Measurements from ENCODE around the gene TCF12.
A peak's percentile ranks its signal among the peaks of the same experiment; 100 is the strongest.

The TCF12 gene

GRCh38 chr15:56987286-56987685 lies 68.8 kb downstream of the TCF12 start:
- TF ChIP-seq GABPA (IDR thresholded peaks at IDR 0.05; ENCODE audit: low read depth) (no peak), CTCF (IDR thresholded peaks at IDR 0.05; ENCODE audit: insufficient read depth, low read length) (no peak), SPI1 (IDR thresholded peaks at IDR 0.05; ENCODE audit: borderline replicate concordance, low read depth) (no peak), POLR2AphosphoS5 (IDR thresholded peaks at IDR 0.05; ENCODE audit: low read depth) (no peak)
- TF ChIP-seq, protein P1, sequence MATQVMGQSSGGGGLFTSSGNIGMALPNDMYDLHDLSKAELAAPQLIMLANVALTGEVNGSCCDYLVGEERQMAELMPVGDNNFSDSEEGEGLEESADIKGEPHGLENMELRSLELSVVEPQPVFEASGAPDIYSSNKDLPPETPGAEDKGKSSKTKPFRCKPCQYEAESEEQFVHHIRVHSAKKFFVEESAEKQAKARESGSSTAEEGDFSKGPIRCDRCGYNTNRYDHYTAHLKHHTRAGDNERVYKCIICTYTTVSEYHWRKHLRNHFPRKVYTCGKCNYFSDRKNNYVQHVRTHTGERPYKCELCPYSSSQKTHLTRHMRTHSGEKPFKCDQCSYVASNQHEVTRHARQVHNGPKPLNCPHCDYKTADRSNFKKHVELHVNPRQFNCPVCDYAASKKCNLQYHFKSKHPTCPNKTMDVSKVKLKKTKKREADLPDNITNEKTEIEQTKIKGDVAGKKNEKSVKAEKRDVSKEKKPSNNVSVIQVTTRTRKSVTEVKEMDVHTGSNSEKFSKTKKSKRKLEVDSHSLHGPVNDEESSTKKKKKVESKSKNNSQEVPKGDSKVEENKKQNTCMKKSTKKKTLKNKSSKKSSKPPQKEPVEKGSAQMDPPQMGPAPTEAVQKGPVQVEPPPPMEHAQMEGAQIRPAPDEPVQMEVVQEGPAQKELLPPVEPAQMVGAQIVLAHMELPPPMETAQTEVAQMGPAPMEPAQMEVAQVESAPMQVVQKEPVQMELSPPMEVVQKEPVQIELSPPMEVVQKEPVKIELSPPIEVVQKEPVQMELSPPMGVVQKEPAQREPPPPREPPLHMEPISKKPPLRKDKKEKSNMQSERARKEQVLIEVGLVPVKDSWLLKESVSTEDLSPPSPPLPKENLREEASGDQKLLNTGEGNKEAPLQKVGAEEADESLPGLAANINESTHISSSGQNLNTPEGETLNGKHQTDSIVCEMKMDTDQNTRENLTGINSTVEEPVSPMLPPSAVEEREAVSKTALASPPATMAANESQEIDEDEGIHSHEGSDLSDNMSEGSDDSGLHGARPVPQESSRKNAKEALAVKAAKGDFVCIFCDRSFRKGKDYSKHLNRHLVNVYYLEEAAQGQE (IDR thresholded peaks at IDR 0.05; ENCODE audit: insufficient replicate concordance, low read depth), result no peak
- Histone ChIP-seq H3K27me3 (ENCODE audit: insufficient read depth, poor library complexity, severe bottlenecking) (no peaks in the 10 kb centered on the region), H3K4me3 (replicated peaks; ENCODE audit: insufficient read depth, low read length) (no peak overlapping the region), H3K27ac (replicated peaks) (no peak overlapping the region)
- no peak for DNase-seq (ENCODE audit: low read depth in 1 of 2, low spot score in 1 of 2)

- TF ChIP-seq POLR2AphosphoS5 (IDR thresholded peaks at IDR 0.05; ENCODE audit: low read depth), result no peak
- no peak overlapping the region for H3K4me3 ChIP-seq (replicated peaks; ENCODE audit: insufficient read depth, low read length)
- no peaks in the 10 kb centered on the region for H3K27me3 ChIP-seq (ENCODE audit: insufficient read depth, poor library complexity, severe bottlenecking)
- no peak overlapping the region for H3K27ac ChIP-seq (replicated peaks)
- DNase-seq (ENCODE audit: low read depth in 1 of 2, low spot score in 1 of 2), result no peak
These were observed 69.8 kb downstream of the TCF12 start for GRCh38 chr15:56988219-56988618.

DNA sequence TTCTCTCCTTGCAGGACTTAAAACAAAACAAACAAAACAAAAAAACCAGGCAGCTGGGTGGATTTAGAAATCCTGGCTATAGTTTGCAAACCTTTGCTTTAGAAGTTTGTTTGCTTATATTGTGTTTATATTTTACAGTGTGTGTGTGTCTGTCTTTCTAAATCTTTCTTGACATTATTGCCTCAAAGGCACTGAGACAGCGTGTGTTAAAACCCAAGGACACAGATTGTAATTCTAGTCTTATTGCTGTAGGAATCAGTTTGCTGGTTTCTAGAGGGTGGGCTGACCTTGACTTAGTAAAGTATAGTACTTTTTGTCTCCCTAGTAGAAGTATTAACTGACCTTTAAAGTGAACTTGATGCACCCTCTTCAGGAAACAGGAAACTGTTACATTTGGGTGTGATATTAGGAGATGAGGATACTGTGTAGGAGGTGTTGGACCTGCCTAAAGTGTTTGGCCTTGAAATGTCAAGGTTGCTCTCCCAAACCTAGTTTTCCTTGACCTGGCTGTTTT lies 71.0 kb downstream of the TCF12 start:
- TF ChIP-seq SPI1 (IDR thresholded peaks at IDR 0.05; ENCODE audit: borderline replicate concordance, low read depth), result no peak
- TF ChIP-seq GABPA (IDR thresholded peaks at IDR 0.05; ENCODE audit: low read depth), result no peak
- Histone ChIP-seq H3K27ac (replicated peaks) (no peak overlapping the region; the same call in 1 of the 2 replicates), H3K4me3 (replicated peaks; ENCODE audit: insufficient read depth, low read length) (no peak overlapping the region), H3K27me3 (ENCODE audit: insufficient read depth, poor library complexity, severe bottlenecking) (no peaks in the 10 kb centered on the region)
- DNase-seq (ENCODE audit: low read depth in 1 of 2, low spot score in 1 of 2), result no peak

DNA sequence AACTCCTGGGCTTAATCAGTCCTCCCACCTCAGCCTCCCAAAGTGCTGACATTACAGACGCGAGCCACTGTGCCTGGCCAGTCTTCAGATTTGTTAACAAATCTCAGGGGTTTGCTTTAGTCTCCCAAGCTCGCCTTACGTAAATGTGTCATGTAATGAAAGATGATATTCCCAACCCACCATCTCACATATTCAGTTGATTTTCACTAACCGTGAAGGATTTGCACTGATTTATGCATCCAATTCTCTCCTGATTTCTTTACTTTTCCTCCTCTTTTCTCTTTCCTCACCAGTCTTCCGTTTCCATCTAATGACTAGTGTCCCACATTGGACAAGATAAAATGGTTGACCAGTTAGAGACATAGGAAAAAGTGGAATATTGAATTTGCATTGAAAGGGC lies 72.6 kb downstream of the TCF12 start:
- TF ChIP-seq CTCF (IDR thresholded peaks at IDR 0.05; ENCODE audit: insufficient read depth, low read length) (no peak), POLR2AphosphoS5 (IDR thresholded peaks at IDR 0.05; ENCODE audit: low read depth) (no peak), SPI1 (IDR thresholded peaks at IDR 0.05; ENCODE audit: borderline replicate concordance, low read depth) (no peak), GABPA (IDR thresholded peaks at IDR 0.05; ENCODE audit: low read depth) (no peak)
- TF ChIP-seq, protein P1 (IDR thresholded peaks at IDR 0.05; ENCODE audit: insufficient replicate concordance, low read depth), result no peak
- no peaks in the 10 kb centered on the region for H3K27me3 ChIP-seq (ENCODE audit: insufficient read depth, poor library complexity, severe bottlenecking)
- DNase-seq (ENCODE audit: low read depth in 1 of 2, low spot score in 1 of 2), result no peak
- no peak overlapping the region for H3K4me3 ChIP-seq (replicated peaks; ENCODE audit: insufficient read depth, low read length)
- H3K27ac ChIP-seq (replicated peaks), result no peak overlapping the region

- H3K27ac ChIP-seq (replicated peaks), result no peak overlapping the region
- no peak overlapping the region for H3K4me3 ChIP-seq (replicated peaks; ENCODE audit: insufficient read depth, low read length)
- peak; percentile 12 to 37 for DNase-seq (ENCODE audit: low read depth in 1 of 2, low spot score in 1 of 2)
- no peaks in the 10 kb centered on the region for H3K27me3 ChIP-seq (ENCODE audit: insufficient read depth, poor library complexity, severe bottlenecking)
- TF ChIP-seq POLR2AphosphoS5 (IDR thresholded peaks at IDR 0.05; ENCODE audit: low read depth) (no peak), SPI1 (IDR thresholded peaks at IDR 0.05; ENCODE audit: borderline replicate concordance, low read depth) (no peak), GABPA (IDR thresholded peaks at IDR 0.05; ENCODE audit: low read depth) (no peak), CTCF (IDR thresholded peaks at IDR 0.05; ENCODE audit: insufficient read depth, low read length) (no peak)
- TF ChIP-seq, protein P1 (IDR thresholded peaks at IDR 0.05; ENCODE audit: insufficient replicate concordance, low read depth), result no peak
These were observed 74.3 kb downstream of the TCF12 start for GRCh38 chr15:56992725-56993124.

All from HL-60 (cell line).